Epithelial cell of proximal tubule (primary cell): Measurements from ENCODE around the gene NUF2. TPM values are rescaled to one million over a fixed set of nuclear protein-coding genes. Genes with fewer than 3 reads are reported as not detected.
"Not testable (repeated sequence)": the region's sequence is repeated elsewhere in the genome, so short reads cannot be mapped to it uniquely, and the experiment has no call there.

ENCODE experiments used
- DNase-seq: peaks from one replicate; pipeline ENCODE4 v3.0.0-alpha.2; 2011; ENCODE audit warnings: low read depth
- H3K4me3 ChIP-seq: 2 replicates; pipeline ENCODE4 v1.5.1; 2011; ENCODE audit warnings: low read depth, mild to moderate bottlenecking, low read length
- CTCF ChIP-seq: conservative IDR thresholded peaks from 2 replicates; pipeline ENCODE4 v1.5.1; 2012; ENCODE audit warnings: low read depth, mild to moderate bottlenecking, low read length
- total RNA-seq: library from RNA; depleted of rRNA; stranded (reverse); fragments of >200 nt; gene quantifications from 2 replicates; pipeline ENCODE4 v1.2.3, GENCODE V29; 2015

NUF2 gene
- total RNA-seq, 1 donor from 2014 or later: 43.6 TPM

- H3K4me3 ChIP-seq: no peak overlapping the region
- DNase-seq: no peak
- TF ChIP-seq CTCF: no peak
These were observed 15.9 kb downstream of the NUF2 start for GRCh38 chr1:163337631-163338030.

GRCh38 chr1:163346326-163346870 lies 24.6 kb downstream of the NUF2 start:
- no peak for TF ChIP-seq CTCF
- H3K4me3 ChIP-seq: no peak overlapping the region
- DNase-seq: peak; percentile 23

- no peak overlapping the region for H3K4me3 ChIP-seq
- DNase-seq: no peak
- TF ChIP-seq CTCF: no peak
These were observed 25.4 kb downstream of the NUF2 start for GRCh38 chr1:163347106-163347505.

GRCh38 chr1:163351912-163352311 lies 30.2 kb downstream of the NUF2 start:
- no peak for TF ChIP-seq CTCF
- H3K4me3 ChIP-seq: no peak overlapping the region
- DNase-seq: no peak

- DNase-seq: no peak
- H3K4me3 ChIP-seq: no peak overlapping the region
- no peak for TF ChIP-seq CTCF
These were observed 35.6 kb downstream of the NUF2 start for GRCh38 chr1:163357378-163357777.

- not testable (repeated sequence) for H3K4me3 ChIP-seq, DNase-seq
These were observed 36.4 kb downstream of the NUF2 start for GRCh38 chr1:163358172-163358571.

- TF ChIP-seq CTCF: peak; percentile 67
- DNase-seq: no peak
- H3K4me3 ChIP-seq: no peak overlapping the region
These were observed 39.6 kb downstream of the NUF2 start for GRCh38 chr1:163361123-163361934.
